Transverse colon (tissue), 4 donors: Measurements from ENCODE around the gene CHST5. TPM values are rescaled to one million over a fixed set of nuclear protein-coding genes. Genes with fewer than 3 reads are reported as not detected.

Source experiments
- DNase-seq: peaks from one replicate; pipeline ENCODE4 v3.0.0-alpha.2; 2019
- H3K27ac ChIP-seq, 4 donors: fragments of 200-600 bp; sonication (generic); 2 replicates each; pipeline ENCODE4 v1.5.1; 2016 to 2018; ENCODE audit warnings: inconsistent platforms in 4 of 4
- H3K27me3 ChIP-seq: fragments of 200-600 bp; sonication (generic); 2 replicates; pipeline ENCODE4 v1.5.1; 2017; ENCODE audit warnings: inconsistent platforms
- H3K36me3 ChIP-seq, 4 donors: fragments of 200-600 bp; sonication (generic); 2 replicates each; pipeline ENCODE4 v1.5.1; 2017 to 2019; ENCODE audit warnings: inconsistent platforms in 4 of 4
- H3K4me1 ChIP-seq, 4 donors: fragments of 200-600 bp; sonication (generic); 2 replicates each; pipeline ENCODE4 v1.5.1; 2017 to 2020; ENCODE audit warnings: inconsistent platforms in 4 of 4
- H3K4me3 ChIP-seq, 4 donors: fragments of 200-600 bp; sonication (generic); 1 replicate in 1 of 4; 2 replicates in 3 of 4; pipeline versions ENCODE4 v1.5.1 to v1.6.1; 2017 to 2019; ENCODE audit warnings: inconsistent platforms in 4 of 4
- H3K9me3 ChIP-seq, 2 donors: fragments of 200-600 bp; sonication (generic); 2 replicates each; pipeline ENCODE4 v1.5.1; 2017 to 2019; ENCODE audit warnings: inconsistent platforms in 2 of 2
- EP300 ChIP-seq: sonication (generic); formaldehyde crosslinking; IDR thresholded peaks from one replicate; pipeline ENCODE4 v1.6.1; 2017; ENCODE audit warnings: antibody characterized with exemption, low read depth
- POLR2A ChIP-seq: fragments of 450-650 bp; IDR thresholded peaks from one replicate; pipeline ENCODE4 v1.6.1; 2016; ENCODE audit warnings: antibody characterized with exemption, mild to moderate bottlenecking, moderate library complexity
- POLR2AphosphoS5 ChIP-seq, 3 donors: sonication (generic); formaldehyde crosslinking; IDR thresholded peaks; one replicate each; pipeline ENCODE4 v1.6.1; 2016; ENCODE audit warnings: antibody characterized with exemption in 3 of 3
- WGBS, 2 donors: methylation state at CpG; one replicate each; pipeline ENCODE4 v1.1.5; 2018; ENCODE audit warnings: low coverage in 1 of 2; 5-methylcytosine and 5-hydroxymethylcytosine counted together
- in situ Hi-C, 4 donors: fragments of 200-750 bp; cut with MboI; loops; one replicate each; pipeline versions ENCODE4 v1.15.0 to v1.15.1; 2017; ENCODE audit warnings: low sequenced_read_pairs in 3 of 4, low pct_ligation_motif_present in 1 of 4, low pct_unique_long_range_greater_than_20kb in 1 of 4
- intact Hi-C: fragments of 100-400 bp; cut with DNase I; formaldehyde crosslinking; loops from one replicate; pipeline ENCODE4 v1.15.1; 2023; ENCODE audit warnings: low total_unique reads
- total RNA-seq, 4 donors: library from RNA; depleted of rRNA; stranded (reverse); fragments of >200 nt; gene quantifications; one replicate each; pipeline ENCODE4 v1.1.0, GENCODE V29; 2016
- TF ChIP-seq, protein P1 (sequence below), 5 experiments: fragments of 200-600 bp in 3 of 5; fragments of 450-650 bp in 2 of 5; sonication (generic) in 3 of 5; IDR thresholded peaks; 1 replicate in 2 of 5; 2 replicates in 3 of 5; pipeline ENCODE4 v1.5.1; 2016 to 2017; ENCODE audit warnings: antibody characterized with exemption in 5 of 5, inconsistent platforms in 3 of 5, mild to moderate bottlenecking in 2 of 5, moderate library complexity in 1 of 5

CHST5 gene
- total RNA-seq, 4 donors from 2014 or later, result 17.6 to 52.0 (median 33.8) TPM

DNA sequence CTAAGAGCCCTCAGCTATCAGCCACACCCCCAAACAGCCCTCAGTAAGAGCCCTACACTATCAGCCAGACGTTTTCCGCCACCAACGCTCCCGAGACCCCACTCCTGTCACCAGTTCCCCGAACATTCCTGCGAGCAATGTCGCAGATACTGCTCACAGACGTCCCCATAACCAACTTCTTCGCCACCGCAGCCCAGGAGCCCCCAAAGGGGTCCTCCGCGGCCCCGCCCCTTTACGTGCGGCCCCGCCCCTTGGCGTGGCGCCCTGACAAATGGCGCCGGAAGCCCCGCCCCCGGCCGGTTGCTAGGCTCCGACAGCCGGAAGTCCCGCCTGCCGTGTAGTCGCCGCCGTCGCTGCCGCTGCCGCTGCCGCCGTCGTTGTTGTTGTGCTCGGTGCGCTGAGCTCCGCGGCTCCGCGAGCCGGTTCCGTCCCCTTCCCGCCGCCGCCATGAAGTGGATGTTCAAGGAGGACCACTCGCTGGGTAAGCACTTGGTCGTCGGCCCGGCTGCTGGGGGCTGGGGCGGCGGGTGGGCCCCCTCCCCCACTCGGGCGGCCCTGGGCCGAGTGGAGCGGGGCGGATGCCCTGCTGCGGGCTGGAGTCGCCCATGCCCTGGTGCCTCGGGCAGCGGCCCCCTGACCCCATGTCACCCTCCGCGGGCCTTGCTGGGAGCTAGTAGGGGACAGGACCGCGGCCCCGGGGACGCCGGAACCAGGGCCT, 30.3 kb upstream of the CHST5 start, which contains the start of gene GABARAPL2:
Gene GABARAPL2, plus strand, starts transcription at position 340 of the 718 bp plus-strand sequence. Its CDS starts 108 bp downstream, at position 448.
- peak within 1 kb of the TSS; percentile 78 to 87 (median 85) for H3K27ac ChIP-seq
- no peak for TF ChIP-seq EP300
- TF ChIP-seq, protein P1, sequence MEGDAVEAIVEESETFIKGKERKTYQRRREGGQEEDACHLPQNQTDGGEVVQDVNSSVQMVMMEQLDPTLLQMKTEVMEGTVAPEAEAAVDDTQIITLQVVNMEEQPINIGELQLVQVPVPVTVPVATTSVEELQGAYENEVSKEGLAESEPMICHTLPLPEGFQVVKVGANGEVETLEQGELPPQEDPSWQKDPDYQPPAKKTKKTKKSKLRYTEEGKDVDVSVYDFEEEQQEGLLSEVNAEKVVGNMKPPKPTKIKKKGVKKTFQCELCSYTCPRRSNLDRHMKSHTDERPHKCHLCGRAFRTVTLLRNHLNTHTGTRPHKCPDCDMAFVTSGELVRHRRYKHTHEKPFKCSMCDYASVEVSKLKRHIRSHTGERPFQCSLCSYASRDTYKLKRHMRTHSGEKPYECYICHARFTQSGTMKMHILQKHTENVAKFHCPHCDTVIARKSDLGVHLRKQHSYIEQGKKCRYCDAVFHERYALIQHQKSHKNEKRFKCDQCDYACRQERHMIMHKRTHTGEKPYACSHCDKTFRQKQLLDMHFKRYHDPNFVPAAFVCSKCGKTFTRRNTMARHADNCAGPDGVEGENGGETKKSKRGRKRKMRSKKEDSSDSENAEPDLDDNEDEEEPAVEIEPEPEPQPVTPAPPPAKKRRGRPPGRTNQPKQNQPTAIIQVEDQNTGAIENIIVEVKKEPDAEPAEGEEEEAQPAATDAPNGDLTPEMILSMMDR (IDR thresholded peaks at IDR 0.05), result no peak
- peak; percentile 93 to 96 (median 95) for TF ChIP-seq POLR2AphosphoS5 (IDR thresholded peaks at IDR 0.05)
- peak; percentile 85 for TF ChIP-seq POLR2A
- peaks cover 0 to 27% (median 11%) of the 10 kb centered on the region in 4 donors for H3K36me3 ChIP-seq
- in situ Hi-C loops (no loop called here), intact Hi-C loops (loop anchor here (2.0 kb wide), 1 partner anchor 57 kb away; the partner anchor contains the start of gene ADAT1)
- no peaks in the 10 kb centered on the region for H3K27me3 ChIP-seq
- H3K4me3 ChIP-seq, result peak within 1 kb of the TSS; percentile 81 to 92 (median 84)
- whole genome bisulfite sequencing, 2 donors, result 0% methylated on average over 25 of the region's 69 CpGs; no CpG with 5 or more reads in 1 of the 2 donors
- H3K4me1 ChIP-seq, result peaks cover 12 to 52% (median 23%) of the 10 kb centered on the region in 4 donors
- H3K9me3 ChIP-seq, result no peaks in the 10 kb centered on the region
- DNase-seq, result peak; percentile 90

DNA sequence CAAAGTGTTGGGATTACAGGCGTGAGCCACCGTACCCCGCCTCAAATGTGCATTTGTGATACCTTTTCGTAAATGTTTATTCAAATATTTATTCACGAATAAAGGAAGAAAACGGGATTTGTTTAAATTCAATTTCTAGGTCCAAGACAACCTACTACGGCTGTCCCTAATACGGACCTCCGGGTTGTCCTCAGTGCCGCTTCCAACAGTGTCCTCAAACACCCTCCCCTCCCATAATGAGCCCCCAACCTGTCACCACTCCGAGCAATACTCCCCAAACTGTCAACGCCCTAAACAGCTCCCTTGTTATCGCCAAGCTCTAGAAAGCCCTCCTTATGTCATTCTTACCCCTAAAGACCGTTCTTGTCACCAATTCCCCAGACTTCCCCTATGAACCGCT, 29.7 kb upstream of the CHST5 start:
- H3K9me3 ChIP-seq, result no peaks in the 10 kb centered on the region
- WGBS, 2 donors, result 8% methylated on average over 13 to 15 of the region's 15 CpGs
- DNase-seq, result no peak
- peak overlapping the region; percentile 78 to 87 (median 85) for H3K27ac ChIP-seq
- peak overlapping the region; percentile 81 to 92 (median 84) for H3K4me3 ChIP-seq
- in situ Hi-C loops, result no loop called here
- no peak for TF ChIP-seq POLR2AphosphoS5 (IDR thresholded peaks at IDR 0.05)
- TF ChIP-seq EP300, result no peak
- TF ChIP-seq, protein P1 (IDR thresholded peaks at IDR 0.05), result no peak
- no peak for TF ChIP-seq POLR2A
- peaks cover 12 to 49% (median 23%) of the 10 kb centered on the region in 4 donors for H3K4me1 ChIP-seq
- peaks cover 0 to 22% (median 9%) of the 10 kb centered on the region in 4 donors for H3K36me3 ChIP-seq
- H3K27me3 ChIP-seq, result no peaks in the 10 kb centered on the region
- intact Hi-C loops, result loop anchor here (2.0 kb wide), 1 partner anchor 57 kb away; the partner anchor contains the start of gene ADAT1

DNA sequence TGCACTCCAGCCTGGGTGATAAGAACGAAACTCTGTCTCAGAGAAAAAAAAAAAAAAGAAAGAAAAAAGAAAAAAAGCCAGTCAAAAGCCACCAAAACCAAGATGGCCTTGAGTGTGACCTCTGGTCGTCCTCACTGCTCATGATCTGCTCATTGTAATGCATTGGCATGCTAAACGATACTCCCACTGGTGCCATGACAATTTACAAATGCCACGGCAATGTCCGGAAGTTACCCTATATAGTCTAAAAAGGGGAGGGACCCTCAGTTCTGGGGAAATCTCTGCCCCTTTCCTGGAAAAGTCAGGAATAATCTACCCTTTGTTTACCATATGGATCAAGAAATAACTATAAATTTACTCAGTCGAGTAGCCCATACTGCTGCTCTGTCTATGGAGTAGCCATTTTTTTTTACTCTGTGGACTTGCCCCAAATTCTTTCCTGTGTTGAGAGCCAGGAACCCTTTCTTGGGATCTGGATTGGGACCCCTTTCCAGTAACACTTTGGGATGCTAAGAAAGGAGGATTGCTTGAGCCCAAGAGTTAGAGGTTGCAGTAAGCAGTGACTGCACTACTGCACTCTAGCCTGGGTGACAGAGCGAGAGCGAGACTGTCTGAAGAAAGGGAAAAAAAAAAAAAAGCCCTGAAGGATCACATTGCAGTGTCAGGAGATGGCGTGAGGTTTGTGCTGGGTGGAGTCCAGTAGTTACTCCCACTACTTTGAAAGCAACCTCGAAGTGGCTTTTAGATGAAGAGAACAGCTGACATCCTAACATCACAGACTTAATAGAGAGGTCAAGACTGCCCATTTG, 23.9 kb upstream of the CHST5 start:
- no peaks in the 10 kb centered on the region for H3K9me3 ChIP-seq
- no peaks in the 10 kb centered on the region for H3K27me3 ChIP-seq
- H3K4me3 ChIP-seq, result no peak overlapping the region
- 64 to 65% methylated on average over 3 to 10 of the region's 10 CpGs for WGBS, 2 donors
- DNase-seq, result no peak
- intact Hi-C loops, result no loop called here
- no peaks in the 10 kb centered on the region for H3K36me3 ChIP-seq
- TF ChIP-seq POLR2AphosphoS5 (IDR thresholded peaks at IDR 0.05), result no peak
- TF ChIP-seq POLR2A, result no peak
- TF ChIP-seq EP300, result no peak
- H3K4me1 ChIP-seq, result peaks cover 7 to 14% (median 9%) of the 10 kb centered on the region in 4 donors
- H3K27ac ChIP-seq, result no peak overlapping the region
- in situ Hi-C loops, result no loop called here

DNA sequence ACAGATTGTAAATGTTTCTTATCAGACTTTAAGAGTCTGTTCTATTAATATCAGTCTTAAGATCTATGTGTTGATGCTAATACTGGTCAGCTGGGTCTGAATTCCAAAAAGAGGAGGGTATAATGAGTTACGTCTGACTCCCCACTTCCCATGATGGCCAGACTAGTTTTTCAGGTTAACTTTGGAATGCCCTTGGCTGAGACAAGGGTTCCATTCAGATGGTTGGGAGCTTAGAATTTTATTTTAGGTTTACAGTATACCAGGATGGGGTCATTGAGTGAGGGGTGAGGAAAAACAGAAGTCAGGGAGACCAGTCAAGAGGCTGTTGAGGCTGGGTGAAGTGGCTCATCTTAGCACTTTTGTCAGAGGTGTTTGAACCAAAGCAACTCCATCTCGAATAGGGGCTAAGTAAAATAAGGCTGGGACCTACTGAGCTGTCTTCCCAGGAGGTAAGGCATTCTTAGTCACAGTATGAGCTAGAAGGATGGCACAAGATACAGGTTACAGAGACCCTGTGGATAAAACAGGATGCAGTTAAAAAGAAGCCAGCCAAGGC, 23.0 kb upstream of the CHST5 start:
- in situ Hi-C loops, result no loop called here
- DNase-seq, result no peak
- H3K27me3 ChIP-seq, result no peaks in the 10 kb centered on the region
- H3K36me3 ChIP-seq, result no peaks in the 10 kb centered on the region
- 73 to 88% methylated on average over 2 of the region's 2 CpGs for WGBS, 2 donors
- H3K4me3 ChIP-seq, result no peak overlapping the region
- H3K27ac ChIP-seq, result no peak overlapping the region
- intact Hi-C loops, result no loop called here
- peaks cover 7 to 13% (median 10%) of the 10 kb centered on the region in 4 donors for H3K4me1 ChIP-seq
- H3K9me3 ChIP-seq, result no peaks in the 10 kb centered on the region
- TF ChIP-seq POLR2AphosphoS5 (IDR thresholded peaks at IDR 0.05) (no peak), POLR2A (no peak), EP300 (no peak)
- TF ChIP-seq, protein P1 (IDR thresholded peaks at IDR 0.05), result no peak
